GM18873 (cell line): ENCODE data around the gene GLRX3.

Experiments used
- ATAC-seq: cut with Tn5 transposase; IDR thresholded peaks from one replicate; pipeline ENCODE4 v1.9.1; 2021; ENCODE audit warnings: mild to moderate bottlenecking, moderate library complexity, moderate number of reproducible peaks; ENCODE audit not compliant: unreplicated experiment, low FRiP score

The GLRX3 gene

DNA sequence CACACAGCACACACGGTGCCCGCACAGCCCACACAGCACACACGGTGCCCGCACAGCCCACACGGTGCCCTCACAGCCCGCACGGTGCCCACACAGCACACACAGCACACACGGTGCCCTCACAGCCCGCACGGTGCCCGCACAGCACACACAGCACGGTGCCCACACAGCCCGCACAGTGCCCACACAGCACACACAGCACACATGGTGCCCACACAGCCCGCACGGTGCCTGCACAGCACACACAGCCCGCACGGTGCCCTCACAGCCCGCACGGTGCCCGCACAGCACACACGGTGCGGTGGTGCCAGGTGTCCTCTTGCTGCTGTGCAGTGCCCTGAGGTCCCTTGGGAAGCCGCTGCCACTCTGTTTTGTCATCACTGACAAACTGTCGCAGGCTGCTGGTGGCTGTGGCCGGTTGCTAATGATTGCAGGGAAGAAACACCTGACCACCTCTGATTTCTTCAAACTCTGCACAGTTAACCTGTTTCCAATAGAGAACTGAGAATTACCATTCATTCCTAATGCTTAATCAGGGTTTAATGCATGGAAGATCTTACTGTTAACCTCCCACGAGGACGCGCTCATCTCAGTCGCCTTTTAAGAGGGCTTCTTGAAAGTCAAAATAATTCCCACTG lies 66.9 kb downstream of the GLRX3 start:
- ATAC-seq: no peak

DNA sequence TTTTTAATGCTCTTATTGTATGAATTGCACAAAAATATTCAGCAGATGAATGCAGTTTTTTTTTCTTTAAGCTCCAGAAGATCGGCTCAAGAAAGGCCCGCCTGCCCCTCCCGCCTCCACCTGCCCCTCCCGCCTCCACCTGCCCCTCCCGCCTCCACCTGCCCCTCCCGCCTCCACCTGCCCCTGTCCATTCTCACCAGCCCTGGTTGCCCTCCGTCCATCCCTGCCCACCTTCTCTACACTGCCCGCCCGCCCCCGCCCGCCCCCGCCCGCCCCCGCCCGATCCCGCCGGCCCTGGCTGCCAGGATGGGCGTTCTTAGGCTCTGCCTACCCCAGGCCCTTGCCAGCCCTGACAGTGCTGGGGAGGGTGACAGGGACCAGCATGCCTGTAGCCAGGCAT lies 67.4 kb downstream of the GLRX3 start:
- no peak for ATAC-seq

- ATAC-seq: no peak
These were observed 70.1 kb downstream of the GLRX3 start for GRCh38 chr10:130206216-130206737.

DNA sequence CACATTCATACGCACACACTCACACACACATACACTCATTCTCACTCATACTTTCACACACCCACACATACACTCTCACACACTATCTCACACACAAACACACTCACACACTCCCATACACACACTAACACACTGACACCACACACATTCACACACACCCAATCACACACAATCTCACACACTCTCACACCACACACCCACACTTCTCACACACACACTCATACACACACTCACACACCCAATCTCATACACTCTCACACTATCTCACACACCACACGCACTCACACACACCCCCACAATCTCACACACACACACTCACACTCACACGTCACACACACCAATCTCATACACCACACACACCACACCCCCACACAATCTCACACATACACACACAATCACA lies 71.0 kb downstream of the GLRX3 start:
- no peak for ATAC-seq

DNA sequence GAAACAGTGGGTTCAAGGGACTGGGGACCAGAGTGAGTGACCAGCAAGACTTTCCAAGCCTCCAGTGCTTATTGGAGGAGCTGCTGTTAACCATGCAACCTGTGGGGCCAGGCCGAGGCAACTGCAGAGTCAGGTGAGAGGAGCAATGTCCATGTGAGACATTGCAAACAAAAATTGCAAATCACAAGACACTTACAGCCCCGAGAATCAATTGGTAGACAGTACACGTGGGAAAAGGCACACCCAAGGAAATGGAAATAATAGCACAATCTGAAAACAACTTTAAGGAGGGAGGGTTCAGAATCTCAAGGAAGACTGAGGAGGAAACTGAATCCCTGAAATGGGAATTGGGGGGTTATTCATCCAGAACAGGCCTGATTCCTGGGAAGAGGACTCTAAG lies 72.6 kb downstream of the GLRX3 start:
- no peak for ATAC-seq

- ATAC-seq: no peak
These were observed 76.6 kb downstream of the GLRX3 start for GRCh38 chr10:130212746-130213145.

DNA sequence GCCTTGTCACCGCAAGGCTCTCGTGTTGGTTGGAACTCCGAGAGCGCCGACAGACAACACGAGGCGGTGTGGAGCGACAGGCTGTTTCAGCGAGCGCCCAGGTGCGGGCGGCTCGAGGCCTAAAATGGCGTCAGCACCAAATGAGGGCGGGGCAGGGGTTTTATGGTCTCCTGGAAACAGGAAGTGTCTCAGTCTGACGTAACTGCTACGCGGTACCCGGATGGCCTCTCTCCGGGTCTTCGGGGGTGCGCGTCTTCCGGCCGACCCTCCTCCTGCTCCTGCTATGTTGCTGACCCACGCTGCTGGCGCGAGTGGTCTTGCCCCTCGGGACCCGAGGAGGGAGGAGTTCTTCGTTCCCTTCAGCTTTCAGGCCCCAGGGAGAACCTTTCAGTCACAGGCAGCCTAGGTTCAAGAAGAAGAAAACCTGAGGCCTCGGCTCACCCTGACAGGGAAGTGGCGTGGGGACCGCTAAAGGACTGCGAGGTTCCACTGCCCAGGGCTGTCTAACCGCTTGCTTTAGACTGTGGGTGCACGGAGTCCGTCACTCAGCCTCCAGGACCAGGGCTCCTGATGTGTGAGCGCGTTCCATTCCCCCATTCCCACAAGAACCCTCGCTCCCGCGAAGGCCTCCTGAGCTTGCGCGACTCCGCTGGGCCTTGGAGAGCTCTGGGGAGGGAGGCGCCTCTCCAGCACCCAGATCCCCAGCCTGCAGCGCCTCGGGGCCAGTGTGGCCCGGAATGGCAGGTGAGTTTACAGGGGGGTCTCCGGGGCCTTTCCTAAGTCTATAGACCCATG lies 77.3 kb downstream of the GLRX3 start:
- ATAC-seq: no peak

- ATAC-seq: no peak
These were observed 78.2 kb downstream of the GLRX3 start for GRCh38 chr10:130214431-130214830.

GRCh38 chr10:130215151-130215930 lies 79.2 kb downstream of the GLRX3 start:
- no peak for ATAC-seq

DNA sequence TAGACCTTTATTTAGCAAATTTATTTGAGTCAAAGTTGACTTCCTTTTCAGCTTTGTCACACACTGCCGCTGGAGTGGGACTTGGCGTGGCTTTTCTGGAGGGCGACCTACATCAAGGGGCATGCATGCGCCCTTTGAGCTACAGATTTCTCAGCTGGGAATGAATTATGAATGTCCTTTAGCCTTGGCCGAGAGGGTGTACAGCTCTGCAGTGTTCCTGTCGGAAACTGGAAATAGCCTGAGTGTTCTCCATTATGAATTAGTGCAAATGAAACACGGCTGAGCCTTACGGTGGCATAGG lies 79.7 kb downstream of the GLRX3 start:
- ATAC-seq: no peak

DNA sequence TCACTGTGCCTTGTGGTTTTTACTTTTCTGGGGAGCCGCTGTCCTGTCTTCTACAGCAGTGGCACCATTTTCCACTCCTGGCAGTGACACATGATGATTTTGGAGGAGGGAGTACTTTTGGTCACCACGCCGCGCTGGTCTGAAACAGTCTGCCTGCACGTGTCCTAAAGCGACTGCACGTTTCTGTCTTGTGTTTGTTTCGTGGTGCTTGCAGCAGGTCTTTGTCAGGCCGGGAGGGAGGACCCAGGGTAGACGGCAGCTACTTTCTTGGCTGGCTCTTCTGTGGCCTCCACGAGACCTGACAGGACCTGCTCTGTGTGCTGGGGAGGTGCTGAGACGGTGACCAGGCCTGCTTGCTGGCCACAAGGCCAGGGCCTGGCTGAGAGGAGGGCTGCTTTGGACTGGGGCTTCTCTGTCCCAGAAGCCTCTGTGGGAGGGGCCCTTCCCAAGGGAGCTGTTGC lies 82.0 kb downstream of the GLRX3 start:
- ATAC-seq: no peak

DNA sequence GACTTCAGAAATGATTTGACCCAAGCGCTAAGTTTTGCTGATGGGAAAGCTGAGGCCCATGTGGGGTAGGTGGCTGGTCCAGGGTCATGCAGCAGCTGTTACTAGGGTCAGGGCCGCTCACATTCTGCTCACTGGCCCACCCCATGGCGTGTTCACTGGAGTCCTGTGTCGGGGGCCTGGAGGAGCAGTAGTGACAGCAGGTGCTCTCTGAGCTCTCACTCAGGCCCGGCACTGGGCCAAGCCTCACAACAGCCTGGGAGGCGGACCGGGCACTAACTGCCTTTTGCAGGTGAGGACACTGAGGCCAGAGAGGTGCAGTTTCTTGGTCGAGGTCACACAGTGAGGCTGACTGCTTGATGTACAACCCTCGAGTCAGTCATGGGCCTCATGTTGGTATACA lies 82.7 kb downstream of the GLRX3 start:
- no peak for ATAC-seq

GRCh38 chr10:130220251-130221185 lies 84.3 kb downstream of the GLRX3 start:
- ATAC-seq: no peak

- ATAC-seq: no peak
These were observed 85.5 kb downstream of the GLRX3 start for GRCh38 chr10:130221456-130222375.

DNA sequence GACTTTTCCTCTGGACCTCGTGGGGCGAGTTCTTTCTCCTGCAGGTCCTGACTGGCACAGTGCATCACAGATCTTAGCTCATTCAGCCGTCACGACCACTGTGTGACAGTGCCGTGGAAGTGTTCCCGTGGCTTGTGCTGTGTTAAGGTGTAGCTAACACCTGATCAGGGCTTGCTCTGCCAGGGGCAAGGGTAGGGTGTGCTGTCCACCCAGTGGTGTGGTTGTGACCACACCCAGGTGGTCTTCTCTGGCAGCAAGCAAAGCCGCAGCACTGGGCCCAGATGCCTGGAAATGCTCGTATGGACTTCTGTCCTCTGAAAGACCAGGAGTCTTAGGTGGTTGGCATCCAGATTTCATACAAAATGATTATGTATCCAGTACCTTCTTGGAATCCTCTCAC lies 86.2 kb downstream of the GLRX3 start:
- no peak for ATAC-seq

DNA sequence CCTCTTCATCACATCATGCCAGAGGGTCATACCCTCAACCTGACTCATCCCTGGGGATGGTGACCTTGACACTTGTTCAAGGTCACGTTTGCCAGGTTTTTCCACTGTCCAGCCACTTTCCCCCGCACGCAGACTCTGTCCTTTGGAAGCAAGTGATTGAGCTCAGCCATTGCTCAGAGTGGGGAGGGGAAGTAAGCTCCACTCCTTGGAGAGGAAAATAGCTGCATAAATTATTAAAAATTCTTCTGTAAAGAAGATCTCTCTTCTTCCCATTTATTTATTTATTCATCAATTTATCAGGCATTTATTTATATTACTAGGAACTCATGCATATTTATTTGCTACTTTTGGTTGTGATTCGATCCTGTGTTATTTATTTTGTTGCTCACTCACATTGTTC lies 88.0 kb downstream of the GLRX3 start:
- ATAC-seq: no peak

DNA sequence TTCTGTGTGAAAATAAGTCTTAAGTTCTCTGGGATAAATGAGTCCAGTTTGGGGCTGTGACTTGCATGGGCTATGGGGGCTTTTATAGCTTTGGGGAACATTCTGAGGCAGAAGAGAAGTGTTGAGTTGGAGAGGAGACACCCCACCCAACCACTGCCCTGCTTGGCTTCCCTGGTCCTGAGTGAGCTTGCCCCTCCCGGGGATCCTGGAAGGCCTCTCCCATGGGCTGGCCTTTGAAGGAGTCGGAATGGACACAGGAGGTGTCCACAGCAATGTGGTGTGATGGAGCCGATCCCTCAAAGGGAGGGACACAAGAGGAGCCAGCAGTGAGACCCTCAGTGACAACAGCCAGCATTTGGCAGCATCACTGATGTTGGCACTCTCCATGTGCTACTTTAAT lies 89.8 kb downstream of the GLRX3 start:
- ATAC-seq: no peak

- ATAC-seq: no peak
These were observed 91.7 kb downstream of the GLRX3 start for GRCh38 chr10:130227883-130228282.
